ENCODE data around the gene PPEF1.
"Not testable (repeated sequence)": the region's sequence is repeated elsewhere in the genome, so short reads cannot be mapped to it uniquely, and the experiment has no call there.

Gene PPEF1

GRCh38 chrX:18799911-18800310 lies 92.5 kb downstream of the PPEF1 start:
- no peak for DNase-seq

GRCh38 chrX:18809641-18810040 lies 102.2 kb downstream of the PPEF1 start:
- DNase-seq: no peak

- DNase-seq: no peak
Observed at GRCh38 chrX:18810416-18810815, 103.0 kb downstream of the PPEF1 start.

DNA sequence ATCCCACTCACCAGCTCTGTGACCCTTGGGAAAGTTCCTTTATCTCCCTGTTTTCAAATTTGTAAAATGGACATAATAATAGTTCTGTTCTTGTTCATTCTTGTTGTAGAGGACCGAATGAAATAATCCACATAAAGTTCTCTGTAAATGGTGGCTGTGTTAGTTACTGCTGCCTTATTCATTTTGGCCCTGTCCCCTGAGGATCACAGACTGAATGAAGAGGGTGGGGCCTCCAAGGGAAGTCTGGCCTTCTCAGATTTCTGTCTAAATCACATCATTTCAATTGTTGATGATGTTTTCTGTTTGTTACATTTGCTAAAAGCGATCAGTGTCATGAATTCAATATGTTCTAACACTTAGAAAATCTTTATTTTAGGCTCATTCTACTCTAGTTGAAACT lies 117.9 kb downstream of the PPEF1 start:
- no peak for DNase-seq

GRCh38 chrX:18828832-18829404 lies 121.5 kb downstream of the PPEF1 start:
- no peak for DNase-seq

DNA sequence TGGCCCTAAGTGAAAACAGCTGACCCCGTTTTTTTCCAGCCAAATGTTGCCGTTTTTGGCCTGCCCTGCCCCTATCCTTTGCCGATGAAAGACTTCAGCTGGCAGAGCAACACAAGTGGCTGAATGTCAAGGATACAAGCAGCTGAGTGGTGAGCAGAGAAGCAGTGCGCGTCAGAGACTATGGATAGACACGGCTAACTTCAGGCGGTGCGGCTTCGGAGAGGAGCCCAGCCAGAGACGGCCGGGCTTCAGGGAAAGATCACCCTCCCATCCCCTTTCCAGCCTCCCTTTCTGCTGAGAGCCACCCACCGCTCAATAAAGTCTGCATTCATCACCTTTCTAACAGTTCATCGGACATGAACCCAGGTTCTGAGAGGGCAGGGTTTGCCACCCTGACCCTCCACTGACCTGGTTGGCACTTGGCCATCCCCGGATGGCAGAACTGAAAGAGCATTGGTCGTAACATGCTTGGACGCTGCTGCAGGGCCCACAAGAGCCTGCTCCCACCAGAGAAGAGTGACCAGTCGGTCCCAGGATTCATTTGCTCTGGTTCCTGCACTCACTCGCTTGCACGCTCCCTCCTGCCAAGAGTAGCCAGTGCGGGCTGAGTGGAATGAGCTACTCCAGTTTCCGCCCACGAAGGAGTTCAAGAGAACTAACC lies 125.8 kb downstream of the PPEF1 start:
- no peak for DNase-seq

DNA sequence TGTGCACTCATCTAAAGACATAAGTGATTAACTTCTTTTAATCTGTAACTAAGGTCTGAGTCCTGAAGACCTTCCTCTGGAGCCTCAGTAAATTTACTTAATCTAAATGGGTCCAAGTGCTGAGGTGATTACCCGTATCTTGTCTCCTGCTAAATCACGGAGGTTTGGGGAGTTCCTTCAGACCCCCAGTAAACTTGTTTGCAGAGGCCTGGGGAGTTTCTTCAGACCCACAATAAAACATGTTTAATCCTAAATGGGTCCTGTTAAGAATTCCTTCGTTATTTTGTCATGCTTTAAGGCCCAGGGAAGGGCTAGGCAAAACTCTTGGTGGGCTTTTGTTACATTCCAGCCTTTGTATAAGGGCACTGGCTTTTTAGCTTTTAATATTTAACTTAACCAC lies 140.5 kb downstream of the PPEF1 start:
- not testable (repeated sequence) for DNase-seq

- DNase-seq: no peak
Observed at GRCh38 chrX:18855919-18856644, 148.6 kb downstream of the PPEF1 start.

DNA sequence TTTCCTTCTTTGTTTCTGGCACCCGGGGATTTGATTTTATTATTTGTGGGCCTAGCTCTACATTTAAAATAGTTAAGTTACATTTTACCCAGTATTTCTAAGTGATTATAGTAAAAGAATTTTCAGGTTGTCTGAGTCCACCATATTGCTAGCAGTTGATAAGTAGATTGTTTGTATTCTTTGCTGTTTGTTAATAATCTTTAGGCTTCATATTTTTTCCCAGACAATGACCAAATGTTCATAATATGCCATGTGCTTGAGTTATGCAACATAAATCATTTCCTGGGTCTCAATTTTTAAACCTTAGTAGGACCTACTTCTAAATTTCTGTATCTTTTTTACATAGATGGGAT lies 149.2 kb downstream of the PPEF1 start:
- no peak for DNase-seq

DNA sequence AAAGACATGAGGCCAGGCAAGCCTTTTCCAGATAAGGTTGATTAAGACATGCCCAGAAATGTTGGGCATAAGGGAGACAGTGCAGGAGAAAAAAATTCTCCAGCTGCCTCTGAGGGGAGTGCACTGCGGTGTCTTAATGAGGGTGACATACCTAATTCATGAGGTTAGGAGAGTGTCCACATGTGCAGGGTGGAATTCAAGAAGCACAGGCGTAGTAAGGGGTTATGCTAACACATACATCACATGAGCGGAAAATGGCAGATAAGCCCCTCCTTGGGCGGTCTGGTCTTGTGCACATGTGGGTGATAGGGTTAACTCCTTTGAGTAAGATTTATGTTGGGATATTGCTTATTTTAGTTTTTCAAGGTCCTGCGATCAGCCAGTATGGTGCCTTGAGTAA lies 154.1 kb downstream of the PPEF1 start:
- no peak for DNase-seq

GRCh38 chrX:18864390-18864920 lies 157.0 kb downstream of the PPEF1 start:
- no peak for DNase-seq

DNA sequence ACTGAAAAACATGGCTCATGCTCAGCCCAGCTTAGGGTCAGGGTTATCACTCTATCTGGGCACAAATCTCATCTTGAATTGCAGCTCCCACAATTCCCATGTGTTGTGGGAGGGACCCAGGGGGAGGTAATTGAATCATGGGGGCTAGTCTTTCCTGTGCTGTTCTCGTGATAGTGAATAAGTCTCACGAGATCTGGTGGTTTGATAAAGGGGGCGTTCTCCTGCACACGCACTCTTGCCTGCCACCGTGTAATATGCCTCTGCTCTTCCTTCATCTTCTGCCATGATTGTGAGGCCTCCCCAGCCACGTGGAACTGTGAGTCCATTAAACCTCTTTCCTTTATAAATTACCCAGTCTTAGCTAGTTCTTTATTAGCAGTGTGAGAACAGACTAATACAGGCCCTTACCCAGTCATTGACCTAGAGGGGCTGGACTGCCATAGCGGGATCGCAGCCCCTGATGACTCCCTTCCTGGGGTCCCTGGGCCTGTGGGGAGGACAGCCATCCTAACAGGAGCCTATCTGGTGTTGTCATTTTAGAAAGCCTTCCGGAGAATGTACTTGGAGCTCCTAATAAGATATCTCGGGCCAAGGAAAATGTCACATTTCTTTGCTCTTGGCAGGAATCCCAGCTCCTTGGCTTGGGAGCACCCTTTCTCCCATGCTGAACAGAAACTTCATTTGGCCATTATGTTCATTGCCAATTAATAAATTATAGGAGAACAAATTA lies 163.9 kb downstream of the PPEF1 start:
- no peak for DNase-seq

DNA sequence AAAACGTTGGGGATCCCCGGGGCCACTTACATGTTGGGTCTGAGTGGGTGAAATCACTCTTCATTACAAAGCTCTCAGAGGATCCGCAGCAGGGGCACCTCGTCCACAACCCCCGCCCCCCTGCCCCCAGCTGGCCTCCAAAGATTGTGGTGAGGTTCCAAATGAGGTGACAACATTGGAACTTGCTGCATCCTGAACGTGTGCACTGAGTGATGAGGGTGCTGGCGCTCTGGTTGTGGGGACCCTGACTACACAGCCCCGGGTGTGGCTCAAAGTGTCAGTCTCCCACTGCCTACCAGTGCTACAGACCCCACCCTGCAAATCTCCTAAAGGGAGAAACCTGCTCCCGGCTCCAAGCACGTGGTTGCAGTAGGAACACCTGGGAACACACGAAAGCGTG lies 164.5 kb downstream of the PPEF1 start:
- no peak for DNase-seq

- no peak for DNase-seq
Observed at GRCh38 chrX:18872621-18873020, 165.2 kb downstream of the PPEF1 start.

- DNase-seq: peak; percentile 7
Observed at GRCh38 chrX:18873189-18873791, 165.8 kb downstream of the PPEF1 start.

DNA sequence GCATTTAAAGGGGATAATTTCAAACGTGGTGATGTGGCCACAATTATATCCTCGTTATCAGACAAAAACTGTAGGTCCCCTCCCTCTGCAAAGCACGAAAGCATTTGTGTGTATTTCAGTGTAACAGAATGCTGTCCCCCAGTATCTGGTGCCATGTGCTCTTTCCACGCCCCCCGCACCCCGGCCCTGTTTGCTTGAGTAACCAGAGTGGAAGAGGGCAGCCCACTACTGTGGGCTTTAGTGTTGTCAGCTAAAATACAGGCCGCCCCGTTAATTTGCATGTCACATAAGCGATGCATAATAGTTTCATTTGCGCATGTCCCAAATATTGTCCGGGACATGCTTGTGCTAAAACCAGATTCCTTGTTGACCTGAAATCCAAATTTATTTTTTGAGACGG lies 166.4 kb downstream of the PPEF1 start:
- no peak for DNase-seq

DNA sequence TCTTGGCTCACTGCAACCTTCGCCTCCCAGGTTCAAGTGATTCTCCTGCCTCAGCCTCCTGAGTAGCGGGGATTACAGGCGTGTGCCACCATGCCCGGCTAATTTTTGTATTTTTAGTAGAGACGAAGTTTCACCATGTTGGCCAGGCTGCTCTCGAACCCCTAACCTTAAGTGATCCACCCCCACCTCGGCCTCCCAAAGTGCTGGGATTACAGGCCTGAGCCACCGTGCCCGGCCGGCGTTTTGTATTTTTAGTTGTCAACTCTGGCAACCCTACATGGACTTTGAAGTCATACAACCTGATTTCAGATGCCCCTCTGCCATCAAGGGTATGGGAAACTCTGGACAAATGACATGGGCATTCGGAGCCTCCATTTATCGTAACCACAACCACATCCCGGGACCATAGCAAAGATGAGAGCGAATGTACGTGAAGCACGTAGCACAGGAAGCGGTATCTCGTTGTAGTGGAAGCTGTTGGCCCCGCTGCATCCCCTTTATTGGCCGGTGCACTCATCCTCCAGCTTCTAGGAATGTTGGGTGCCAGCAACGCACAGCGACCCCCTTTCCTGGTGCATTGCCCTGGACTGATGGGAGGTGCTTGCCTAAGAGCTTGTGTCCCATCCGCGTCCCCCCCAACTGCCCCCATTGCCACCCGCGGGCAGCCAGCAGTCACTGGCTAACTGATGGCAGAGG lies 167.3 kb downstream of the PPEF1 start:
- DNase-seq: no peak

GRCh38 chrX:18875256-18875878 lies 167.9 kb downstream of the PPEF1 start:
- DNase-seq: no peak

GRCh38 chrX:18877469-18877868 lies 170.0 kb downstream of the PPEF1 start:
- DNase-seq: peak; percentile 60

Measured in NCI-H1417 treated with DMSO at 0.1 percent for 48 hours (cell line).